ENCODE measurements around the gene RAB9A. TPM values are rescaled to one million over a fixed set of nuclear protein-coding genes. Genes with fewer than 3 reads are reported as not detected.

RAB9A gene
- total RNA-seq, 1 experiment from 2014 or later: 26.3 TPM

GRCh38 chrX:13688384-13688957, 457 bp upstream of the RAB9A start:
- no peak overlapping the region for H3K27ac Mint-ChIP-seq
- POLR2A ChIA-PET: interaction anchor here (0.6 kb wide), 1 partner anchor 46 kb away, joined by 5 read pairs; the partner anchor contains the start of genes OFD1 and TRAPPC2
- ATAC-seq: no peak
- H3K27me3 Mint-ChIP-seq (ENCODE audit: low read depth): peaks cover 19% of the 10 kb centered on the region
- DNase-seq (ENCODE audit: low spot score): no peak
- peaks cover 28% of the 10 kb centered on the region for H3K4me1 Mint-ChIP-seq
- H3K4me3 Mint-ChIP-seq: peak overlapping the region; percentile 87
- CTCF ChIA-PET: no interaction called here
- H3K9me3 Mint-ChIP-seq: no peaks in the 10 kb centered on the region
- TF ChIP-seq NFATC4 (CRISPR knock-in tag; IDR thresholded peaks at IDR 0.05) (no peak), ZNF416 (CRISPR knock-in tag; IDR thresholded peaks at IDR 0.05) (no peak), SMAD4 (CRISPR knock-in tag; IDR thresholded peaks at IDR 0.05) (no peak), AR (CRISPR knock-in tag; IDR thresholded peaks at IDR 0.05) (no peak), ZNF232 (CRISPR knock-in tag; IDR thresholded peaks at IDR 0.05) (no peak), ATF6 (CRISPR knock-in tag; IDR thresholded peaks at IDR 0.05) (no peak), ZBTB21 (CRISPR knock-in tag; IDR thresholded peaks at IDR 0.05; ENCODE audit: borderline replicate concordance) (no peak), FOXJ3 (CRISPR knock-in tag; IDR thresholded peaks at IDR 0.05; ENCODE audit: borderline replicate concordance) (no peak), AFF4 (CRISPR knock-in tag; IDR thresholded peaks at IDR 0.05; ENCODE audit: borderline replicate concordance) (no peak), ZNF219 (CRISPR knock-in tag; IDR thresholded peaks at IDR 0.05; ENCODE audit: borderline replicate concordance) (no peak), MXD4 (CRISPR knock-in tag; IDR thresholded peaks at IDR 0.05; ENCODE audit: borderline replicate concordance) (no peak), ELF4 (CRISPR knock-in tag; IDR thresholded peaks at IDR 0.05; ENCODE audit: low read depth) (no peak), RELA (CRISPR knock-in tag; IDR thresholded peaks at IDR 0.05; ENCODE audit: borderline replicate concordance) (no peak), GABPB1 (CRISPR knock-in tag; IDR thresholded peaks at IDR 0.05) (no peak), ERG (CRISPR knock-in tag; IDR thresholded peaks at IDR 0.05) (no peak), HMGA2 (CRISPR knock-in tag; IDR thresholded peaks at IDR 0.05) (no peak)
- H3K36me3 Mint-ChIP-seq: no peaks in the 10 kb centered on the region
